GM21390 (cell line): Measurements from ENCODE around the gene JMJD8.

ENCODE experiments used
- ATAC-seq: cut with Tn5 transposase; IDR thresholded peaks from one replicate; pipeline ENCODE4 v1.9.1; 2021; ENCODE audit not compliant: unreplicated experiment

JMJD8 gene

DNA sequence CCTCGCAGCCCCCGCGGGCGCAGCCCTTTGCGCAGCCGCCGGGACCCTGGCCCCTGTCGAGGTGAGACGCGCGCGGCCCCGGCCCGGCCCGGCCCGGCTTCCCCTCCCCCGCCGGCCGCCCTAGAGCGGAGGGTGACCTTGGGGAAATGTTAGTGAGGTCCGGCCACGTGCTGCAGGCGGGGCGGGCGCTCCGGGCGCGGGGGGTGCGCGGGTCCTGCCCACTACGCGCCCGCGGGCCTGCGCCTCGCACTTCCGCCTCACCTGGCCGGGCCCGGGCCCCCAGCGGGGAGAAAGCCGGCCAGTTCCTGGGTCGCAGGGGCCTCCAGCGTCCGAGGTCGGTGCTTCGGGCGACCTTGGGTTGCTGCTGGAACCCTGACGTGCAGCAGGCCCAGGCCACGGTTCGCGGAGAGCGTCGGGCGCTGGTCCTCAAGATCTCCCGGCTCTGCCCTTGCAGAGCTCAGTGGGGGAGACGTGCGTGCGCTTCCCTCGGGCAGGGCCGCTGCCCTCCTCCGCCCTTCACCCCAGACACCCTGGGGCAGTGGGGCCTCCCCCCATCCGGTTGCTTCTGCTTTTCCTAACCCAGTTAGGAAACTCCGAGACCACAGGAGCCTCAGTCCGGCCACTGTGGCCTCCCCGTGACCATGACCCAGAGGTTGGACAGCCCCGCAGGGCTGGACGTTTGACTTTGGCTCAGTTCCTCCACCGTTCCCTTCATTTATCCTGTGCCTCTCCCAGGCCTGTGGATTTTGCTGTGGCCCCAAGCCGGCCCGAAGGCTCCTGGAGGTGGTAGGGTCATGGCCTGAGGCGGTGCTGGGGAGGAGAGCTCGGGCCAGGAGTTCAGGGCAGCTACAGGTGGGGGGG lies 41.7 kb downstream of the JMJD8 start:
- peak; percentile 38 for ATAC-seq

DNA sequence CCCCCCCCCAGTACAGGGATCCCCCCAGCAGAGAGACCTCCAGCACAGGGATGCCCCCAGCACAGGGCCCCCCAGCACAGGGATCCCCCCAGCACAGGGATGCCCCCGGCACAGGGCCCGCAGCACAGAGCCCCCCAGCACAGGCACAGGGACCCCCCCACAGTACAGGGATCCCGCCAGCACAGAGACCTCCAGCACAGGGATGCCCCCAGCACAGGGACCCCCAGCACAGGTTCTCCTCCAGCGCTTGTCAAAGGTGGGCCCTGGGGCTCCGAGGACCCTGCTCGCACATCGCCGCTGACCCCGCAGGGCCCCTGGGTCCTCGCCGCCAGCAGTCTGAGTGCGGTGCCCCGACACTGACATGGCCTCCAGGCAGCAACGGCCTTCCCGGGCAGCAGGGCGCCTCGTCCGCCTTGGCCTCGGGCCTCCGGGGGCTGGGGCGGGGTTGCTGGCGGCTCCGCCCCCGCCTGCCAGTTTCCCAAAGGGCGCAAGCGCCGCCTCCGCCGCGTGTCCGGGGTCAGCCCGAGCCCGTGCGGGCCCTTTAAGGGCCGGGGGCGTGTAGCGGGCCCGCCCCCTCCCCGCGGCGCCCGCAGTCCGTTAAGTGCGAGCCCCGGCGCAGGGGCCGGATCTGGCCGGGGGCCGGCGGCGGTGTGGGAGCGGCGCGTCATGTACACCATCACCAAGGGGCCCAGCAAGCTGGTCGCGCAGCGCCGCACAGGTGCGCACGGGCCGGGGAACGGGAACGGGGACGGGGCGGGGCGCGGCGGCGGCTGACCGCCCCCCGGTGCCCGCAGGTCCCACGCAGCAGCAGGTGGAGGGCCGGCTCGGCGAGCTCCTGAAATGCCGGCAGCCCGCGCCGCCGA lies 42.6 kb downstream of the JMJD8 start, which contains the start of gene MCRIP2:
TSS of gene MCRIP2 (plus strand) at position 503 of the 863 bp plus-strand sequence. CDS start at position 667, 164 bp downstream.
- ATAC-seq, result peak; percentile 45

DNA sequence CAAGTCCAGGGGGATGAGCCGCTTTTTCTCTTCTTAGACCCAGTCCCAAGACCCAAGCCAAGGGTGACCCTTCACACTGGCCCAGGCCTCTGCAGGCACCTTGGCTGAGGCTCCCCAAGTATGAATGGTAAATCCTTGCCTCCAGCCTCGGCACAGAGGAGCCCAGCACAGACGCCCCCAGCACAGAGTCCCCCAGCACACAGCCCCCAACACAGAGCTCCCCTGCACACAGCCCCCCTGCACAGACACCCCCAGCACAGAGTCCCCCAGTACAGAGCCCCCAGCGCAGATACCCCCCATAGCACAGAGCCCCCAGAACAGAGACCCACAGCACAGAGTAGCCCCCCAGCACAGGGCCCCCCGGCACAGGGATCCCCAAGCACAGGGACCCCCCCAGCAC lies 43.5 kb downstream of the JMJD8 start:
- ATAC-seq, result no peak

DNA sequence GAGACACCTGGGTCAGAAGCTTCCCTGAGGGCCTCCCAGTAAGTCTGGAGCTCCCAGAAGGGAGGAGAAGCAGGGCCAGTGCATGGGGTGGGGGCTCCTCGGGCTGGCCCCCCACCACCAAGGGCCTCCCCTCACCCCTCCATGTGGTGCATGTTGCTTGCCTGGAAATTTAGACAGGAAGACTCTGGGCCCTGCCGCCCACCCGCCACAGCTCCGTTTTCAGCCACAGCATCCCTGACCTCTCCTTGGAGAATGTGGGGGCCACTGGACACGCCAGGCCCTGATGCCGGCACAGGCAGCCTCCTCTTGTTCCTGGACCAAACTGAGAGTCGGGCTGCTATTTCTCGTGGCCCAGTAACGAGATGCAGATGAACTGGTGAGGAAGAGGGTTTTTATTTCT lies 45.3 kb downstream of the JMJD8 start:
- no peak for ATAC-seq

DNA sequence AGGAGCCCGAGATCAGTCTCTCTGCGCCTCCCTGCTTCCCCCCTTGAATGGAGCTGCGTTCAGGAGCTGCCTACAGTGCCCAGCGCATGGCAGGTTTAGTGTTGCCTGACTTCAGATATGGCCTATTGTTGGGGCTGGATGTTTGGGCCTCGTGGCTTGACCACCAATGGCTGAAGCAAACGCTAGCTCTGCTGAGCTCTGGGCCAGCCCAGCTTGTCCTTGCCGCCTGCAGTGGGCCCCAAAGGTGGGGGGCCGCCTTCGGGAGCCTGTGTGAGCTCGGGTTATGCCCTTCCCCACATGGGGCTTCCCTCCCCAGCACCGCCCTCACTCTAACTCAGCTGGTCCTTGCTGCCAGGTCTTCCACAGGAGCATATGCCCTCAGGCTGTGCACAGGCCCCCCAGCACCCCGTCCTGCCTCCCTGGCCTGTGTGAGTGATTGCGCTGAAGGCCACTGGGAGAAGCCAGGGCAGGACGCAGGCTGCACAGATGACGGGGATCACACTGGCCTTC lies 46.0 kb downstream of the JMJD8 start:
- ATAC-seq, result no peak

DNA sequence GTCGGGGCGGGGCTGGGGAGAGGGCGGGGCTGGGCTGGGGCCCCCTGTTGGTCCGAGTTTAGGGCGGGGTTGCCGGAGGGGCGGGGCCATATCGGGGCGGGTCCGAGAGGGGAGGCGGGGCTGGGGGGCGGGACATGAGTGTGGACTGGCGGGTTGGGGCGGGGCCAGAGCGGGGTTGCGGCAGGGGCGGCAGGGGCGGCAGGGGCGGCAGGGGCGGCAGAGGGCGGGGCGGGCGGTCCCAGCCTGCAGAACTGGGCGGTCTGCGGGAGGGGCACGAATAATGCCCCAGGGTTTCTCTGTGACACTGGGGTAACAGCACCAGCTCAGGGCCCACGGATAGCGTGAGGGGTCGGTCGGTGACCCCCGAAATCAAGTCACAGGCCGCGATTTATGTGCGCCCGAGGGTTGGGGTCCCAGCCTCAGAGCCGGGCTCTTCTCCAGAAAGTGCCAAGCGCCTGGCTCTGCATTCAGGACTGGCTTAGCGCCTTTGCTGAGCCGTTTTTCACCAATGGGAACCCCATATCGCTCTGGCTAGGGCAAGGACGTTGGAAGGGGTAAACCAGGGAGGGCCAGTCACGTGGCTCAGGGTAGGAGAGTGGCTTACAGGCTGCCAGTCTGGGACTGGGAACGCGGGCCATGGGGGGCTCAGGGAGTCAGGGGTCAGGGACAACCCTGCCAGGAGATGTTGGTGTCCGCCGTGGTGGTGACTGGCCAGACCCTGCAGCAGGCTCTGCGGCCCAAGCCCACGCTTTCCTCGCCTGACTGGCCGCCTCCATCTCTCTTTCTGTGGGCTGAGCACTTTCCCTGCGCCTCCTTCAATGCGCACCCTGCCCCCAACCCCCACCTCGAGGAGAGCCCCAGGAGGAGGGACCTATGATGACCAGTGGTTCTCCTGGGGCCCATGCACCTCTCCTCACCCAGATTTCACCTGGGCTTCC lies 46.8 kb downstream of the JMJD8 start:
- no peak for ATAC-seq

DNA sequence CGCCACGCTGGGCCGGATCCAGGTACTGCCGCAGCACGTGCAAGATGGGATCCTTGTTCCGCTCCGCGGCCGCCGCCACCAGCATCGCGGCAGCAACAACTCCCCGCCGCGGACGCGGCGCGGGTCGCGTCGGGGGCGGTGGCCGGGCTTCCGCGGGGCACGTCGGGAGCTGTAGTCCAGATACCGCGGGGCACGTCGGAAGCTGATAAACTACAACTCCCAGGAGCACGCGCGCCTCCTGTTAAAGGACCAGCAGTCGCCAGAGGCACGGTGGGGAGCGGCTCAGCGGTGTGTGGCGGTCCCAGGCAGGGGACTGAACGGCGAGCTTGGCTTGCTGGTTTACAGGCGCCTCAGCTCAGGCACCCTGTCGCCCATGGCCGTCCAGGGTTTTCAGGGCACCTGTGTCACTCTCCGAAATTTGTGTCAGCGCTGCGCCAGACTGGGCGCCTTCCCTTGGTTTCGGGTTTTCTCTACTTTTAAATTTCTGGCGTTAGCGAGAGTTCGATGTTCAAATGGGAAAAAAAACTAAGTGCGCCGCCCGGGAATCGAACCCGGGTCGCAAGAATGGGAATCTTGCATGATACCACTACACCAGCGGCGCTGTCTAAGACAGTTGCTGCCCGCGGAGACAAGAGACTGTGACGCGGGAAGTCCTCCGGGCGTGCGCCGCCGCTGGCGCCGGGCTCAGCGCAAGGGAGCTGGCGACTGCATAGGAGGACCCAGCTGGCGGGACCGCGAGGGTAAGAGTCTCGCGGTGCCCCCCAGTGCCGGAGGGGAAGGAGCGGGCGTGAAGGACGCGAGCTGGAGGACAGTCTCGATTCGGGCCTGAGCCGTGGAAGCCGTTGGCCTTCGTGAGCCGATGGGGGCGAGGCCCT lies 47.7 kb downstream of the JMJD8 start, which contains the start of gene METTL26:
TSS of gene METTL26 (minus strand) at position 100 of the 875 bp plus-strand sequence. CDS start at position 85, 15 bp downstream.
- peak; percentile 59 for ATAC-seq

DNA sequence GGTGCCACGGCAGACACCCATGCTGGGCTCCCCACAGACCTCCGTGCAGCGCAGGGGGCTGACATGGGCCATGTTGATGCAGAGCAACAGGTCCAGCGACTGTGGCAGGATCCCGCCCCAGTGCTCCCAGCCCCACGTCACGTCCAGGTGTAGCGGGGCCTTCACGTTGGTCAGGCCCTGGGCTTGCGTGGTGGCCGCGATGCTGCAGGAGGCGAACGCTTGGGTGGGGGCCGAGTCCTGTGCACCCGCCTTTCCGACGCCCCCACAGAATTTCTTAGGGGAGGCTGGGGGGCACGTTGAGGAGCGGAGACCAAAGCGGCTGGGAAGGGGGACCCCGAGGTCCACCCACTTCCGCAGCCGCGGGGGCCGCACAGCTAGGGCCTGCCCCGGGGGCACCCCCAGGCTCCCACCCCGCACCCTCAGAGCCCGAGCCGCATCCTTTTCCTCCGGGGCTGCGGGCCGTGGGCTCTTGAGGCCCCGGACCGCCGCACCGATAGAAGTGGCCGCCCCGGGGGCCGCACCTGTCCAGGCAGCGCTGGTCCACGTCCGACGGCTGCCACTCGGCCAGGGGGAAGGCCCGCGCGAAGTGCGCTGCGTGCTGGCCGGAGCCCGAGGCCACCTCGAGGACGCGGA lies 48.4 kb downstream of the JMJD8 start:
- peak; percentile 2 for ATAC-seq

DNA sequence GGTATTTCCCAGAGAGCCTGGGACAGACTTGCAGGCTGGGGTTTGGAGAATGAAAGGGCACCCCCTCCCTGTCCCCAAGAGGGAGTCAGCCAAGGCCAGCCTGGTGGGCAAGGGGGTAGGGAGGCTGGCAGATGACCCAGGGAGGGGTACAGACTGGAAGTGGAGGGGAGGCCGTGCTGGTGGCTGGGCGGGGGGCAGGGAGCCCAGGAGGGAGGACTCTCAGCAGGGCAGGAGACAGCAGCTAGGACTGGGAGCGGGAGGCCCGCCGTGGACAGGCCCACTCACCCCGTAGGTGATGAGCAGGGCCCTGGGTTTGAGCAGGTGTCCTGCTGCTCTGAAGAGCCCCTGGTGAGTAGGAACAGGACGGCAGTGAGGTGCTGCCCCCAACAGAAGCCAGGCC lies 49.1 kb downstream of the JMJD8 start:
- no peak for ATAC-seq

DNA sequence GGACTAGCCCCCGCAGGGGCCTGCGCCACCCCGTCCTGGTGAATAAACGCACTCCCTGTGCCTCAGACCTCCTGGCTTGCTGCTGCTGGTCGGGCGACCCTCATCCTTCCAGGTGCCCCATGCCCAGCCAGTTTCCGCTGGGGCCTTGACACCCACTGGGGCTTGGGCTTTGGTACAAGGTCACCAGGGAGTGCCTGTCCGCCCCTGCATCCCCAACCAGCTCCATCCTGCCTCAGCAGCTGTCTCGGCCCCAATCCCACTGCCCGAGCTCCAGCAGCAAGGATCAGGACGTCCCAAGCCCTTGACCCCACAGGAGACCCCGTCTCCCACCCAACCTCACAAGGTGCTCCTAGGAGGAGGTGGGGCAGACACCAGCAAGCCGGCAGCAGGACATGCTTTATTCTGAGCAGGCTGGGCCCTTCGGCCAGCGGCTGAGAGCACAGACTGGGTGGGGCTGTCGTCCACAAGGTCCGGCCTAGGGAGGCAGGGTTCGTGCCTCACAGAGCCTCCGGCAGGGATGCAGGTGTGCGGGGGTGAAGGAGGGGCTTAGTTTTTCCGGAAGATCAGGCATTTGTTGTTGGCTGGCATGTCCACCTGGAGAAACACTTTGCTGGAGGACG lies 50.0 kb downstream of the JMJD8 start:
- no peak for ATAC-seq

DNA sequence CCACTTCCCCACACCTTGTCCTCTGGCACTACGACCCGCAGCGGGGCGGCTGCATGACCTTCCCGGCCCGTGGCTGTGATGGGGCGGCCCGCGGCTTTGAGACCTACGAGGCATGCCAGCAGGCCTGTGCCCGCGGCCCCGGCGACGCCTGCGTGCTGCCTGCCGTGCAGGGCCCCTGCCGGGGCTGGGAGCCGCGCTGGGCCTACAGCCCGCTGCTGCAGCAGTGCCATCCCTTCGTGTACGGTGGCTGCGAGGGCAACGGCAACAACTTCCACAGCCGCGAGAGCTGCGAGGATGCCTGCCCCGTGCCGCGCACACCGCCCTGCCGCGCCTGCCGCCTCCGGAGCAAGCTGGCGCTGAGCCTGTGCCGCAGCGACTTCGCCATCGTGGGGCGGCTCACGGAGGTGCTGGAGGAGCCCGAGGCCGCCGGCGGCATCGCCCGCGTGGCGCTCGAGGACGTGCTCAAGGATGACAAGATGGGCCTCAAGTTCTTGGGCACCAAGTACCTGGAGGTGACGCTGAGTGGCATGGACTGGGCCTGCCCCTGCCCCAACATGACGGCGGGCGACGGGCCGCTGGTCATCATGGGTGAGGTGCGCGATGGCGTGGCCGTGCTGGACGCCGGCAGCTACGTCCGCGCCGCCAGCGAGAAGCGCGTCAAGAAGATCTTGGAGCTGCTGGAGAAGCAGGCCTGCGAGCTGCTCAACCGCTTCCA lies 50.6 kb downstream of the JMJD8 start:
- no peak for ATAC-seq

DNA sequence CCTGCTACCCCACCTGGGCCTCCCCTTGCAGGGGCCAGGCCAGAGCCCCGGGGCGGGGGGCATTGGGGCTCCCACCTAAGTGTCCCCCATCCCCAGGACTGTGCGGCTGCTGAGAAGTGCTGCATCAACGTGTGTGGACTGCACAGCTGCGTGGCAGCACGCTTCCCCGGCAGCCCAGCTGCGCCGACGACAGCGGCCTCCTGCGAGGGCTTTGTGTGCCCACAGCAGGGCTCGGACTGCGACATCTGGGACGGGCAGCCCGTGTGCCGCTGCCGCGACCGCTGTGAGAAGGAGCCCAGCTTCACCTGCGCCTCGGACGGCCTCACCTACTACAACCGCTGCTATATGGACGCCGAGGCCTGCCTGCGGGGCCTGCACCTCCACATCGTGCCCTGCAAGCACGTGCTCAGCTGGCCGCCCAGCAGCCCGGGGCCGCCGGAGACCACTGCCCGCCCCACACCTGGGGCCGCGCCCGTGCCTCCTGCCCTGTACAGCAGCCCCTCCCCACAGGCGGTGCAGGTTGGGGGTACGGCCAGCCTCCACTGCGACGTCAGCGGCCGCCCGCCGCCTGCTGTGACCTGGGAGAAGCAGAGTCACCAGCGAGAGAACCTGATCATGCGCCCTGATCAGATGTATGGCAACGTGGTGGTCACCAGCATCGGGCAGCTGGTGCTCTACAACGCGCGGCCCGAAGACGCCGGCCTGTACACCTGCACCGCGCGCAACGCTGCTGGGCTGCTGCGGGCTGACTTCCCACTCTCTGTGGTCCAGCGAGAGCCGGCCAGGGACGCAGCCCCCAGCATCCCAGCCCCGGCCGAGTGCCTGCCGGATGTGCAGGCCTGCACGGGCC lies 51.4 kb downstream of the JMJD8 start:
- ATAC-seq, result no peak

DNA sequence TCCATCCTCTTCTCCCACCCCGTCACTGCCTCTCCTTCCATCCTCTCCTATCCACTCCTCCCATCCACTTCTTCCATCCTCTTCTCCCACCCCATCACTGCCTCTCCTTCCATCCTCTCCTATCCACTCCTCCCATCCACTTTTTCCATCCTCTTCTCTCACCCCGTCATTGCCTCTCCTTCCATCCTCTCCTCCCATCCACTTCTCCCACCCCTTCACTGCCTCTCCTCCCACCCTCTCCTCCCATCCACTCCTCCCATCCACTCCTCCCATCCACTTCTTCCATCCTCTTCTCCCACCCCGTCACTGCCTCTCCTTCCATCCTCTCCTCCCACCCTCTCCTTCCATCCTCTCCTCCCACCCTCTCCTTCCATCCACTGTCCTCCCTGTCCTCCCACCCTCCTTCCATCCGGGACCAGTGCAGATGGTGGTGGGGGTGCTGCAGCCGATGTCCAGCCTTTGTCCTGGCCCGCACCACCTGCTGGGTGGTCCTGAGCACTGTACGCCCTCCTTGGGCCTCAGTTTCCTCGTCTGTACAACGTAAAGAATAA lies 52.3 kb downstream of the JMJD8 start:
- no peak for ATAC-seq
